HK-2 (cell line): ENCODE results near the gene DYNLL1.
A peak's percentile ranks its signal among the peaks of the same experiment; 100 is the strongest.
"Not testable (repeated sequence)": the region's sequence is repeated elsewhere in the genome, so short reads cannot be mapped to it uniquely, and the experiment has no call there.

ENCODE experiments used
- DNase-seq: peaks from one replicate; pipeline ENCODE4 v3.0.0-alpha.2; 2018; ENCODE audit not compliant: unreplicated experiment

DYNLL1 gene

GRCh38 chr12:120474616-120474960 is 21.3 kb upstream of the DYNLL1 start:
- peak; percentile 80 for DNase-seq

GRCh38 chr12:120475643-120476042 is 20.3 kb upstream of the DYNLL1 start:
- DNase-seq, result no peak

GRCh38 chr12:120479458-120479857 is 16.5 kb upstream of the DYNLL1 start:
- DNase-seq, result no peak

- DNase-seq, result no peak
Observed at GRCh38 chr12:120480211-120480610, 15.7 kb upstream of the DYNLL1 start.

- DNase-seq, result no peak
Observed at GRCh38 chr12:120481022-120481767, 14.7 kb upstream of the DYNLL1 start.

GRCh38 chr12:120483621-120484020 is 12.3 kb upstream of the DYNLL1 start:
- DNase-seq, result no peak

- no peak for DNase-seq
Observed at GRCh38 chr12:120485961-120486881, 9.7 kb upstream of the DYNLL1 start.

- not testable (repeated sequence) for DNase-seq
Observed at GRCh38 chr12:120487552-120487951, 8.4 kb upstream of the DYNLL1 start.

- no peak for DNase-seq
Observed at GRCh38 chr12:120488057-120488640, 7.8 kb upstream of the DYNLL1 start.

- DNase-seq, result no peak
Observed at GRCh38 chr12:120489018-120489417, 6.9 kb upstream of the DYNLL1 start.

GRCh38 chr12:120490325-120490724 is 5.6 kb upstream of the DYNLL1 start:
- no peak for DNase-seq

GRCh38 chr12:120490833-120491512 is 4.9 kb upstream of the DYNLL1 start:
- DNase-seq, result no peak

- peak; percentile 7 for DNase-seq
Observed at GRCh38 chr12:120495186-120495730, 655 bp upstream of the DYNLL1 start.

- DNase-seq, result peak; percentile 36
Observed at GRCh38 chr12:120496413-120497340, 764 bp downstream of the DYNLL1 start.

GRCh38 chr12:120497524-120498150 is 1.7 kb downstream of the DYNLL1 start:
- no peak for DNase-seq

GRCh38 chr12:120498870-120499515 is 3.1 kb downstream of the DYNLL1 start:
- DNase-seq, result no peak

GRCh38 chr12:120500581-120500980 is 4.7 kb downstream of the DYNLL1 start:
- no peak for DNase-seq

GRCh38 chr12:120504587-120504986 is 8.7 kb downstream of the DYNLL1 start:
- no peak for DNase-seq

GRCh38 chr12:120508537-120508936 is 12.6 kb downstream of the DYNLL1 start:
- DNase-seq, result no peak

- DNase-seq, result no peak
Observed at GRCh38 chr12:120514002-120514401, 18.1 kb downstream of the DYNLL1 start.
